A673 (cell line): Measurements from ENCODE around the gene MXD3. TPM values are rescaled to one million over a fixed set of nuclear protein-coding genes. Genes with fewer than 3 reads are reported as not detected.

Source experiments
- BruUV-seq: library from RNA; stranded (reverse); fragments of 400-500 nt; replicated peaks from 2 replicates; lab custom pipeline; 2021; lab: Mats Ljungman, UMichigan
- CTCF ChIA-PET: fragments of 300-600 bp; sonication (Branson Sonifier 250); formaldehyde crosslinking; loops from one replicate; lab custom pipeline; 2022; ENCODE audit warnings: antibody characterized with exemption; lab: Charles Lee
- POLR2A ChIA-PET: fragments of 300-600 bp; sonication (Branson Sonifier 250); formaldehyde crosslinking; loops from one replicate; lab custom pipeline; 2022; ENCODE audit warnings: antibody characterized with exemption; ENCODE audit not compliant: low non-redundant PET; lab: Charles Lee
- DNase-seq: peaks from one replicate; pipeline ENCODE4 v3.0.0-alpha.2; 2015; ENCODE audit warnings: low spot score
- H3K27ac ChIP-seq: fragments of 200-600 bp; sonication (generic); 2 replicates; pipeline ENCODE4 v1.5.1; 2016; ENCODE audit warnings: mixed run types, low read depth, mild to moderate bottlenecking, mixed read lengths, antibody characterized with exemption, low read length; ENCODE audit not compliant: poor library complexity, severe bottlenecking
- H3K27me3 ChIP-seq: fragments of 200-600 bp; sonication (generic); replicated peaks from 2 replicates; pipeline ENCODE4 v1.6.1; 2017; ENCODE audit warnings: mixed run types, low read depth, mild to moderate bottlenecking, mixed read lengths, antibody characterized with exemption, low read length; ENCODE audit not compliant: insufficient read depth, poor library complexity
- H3K36me3 ChIP-seq: fragments of 200-600 bp; sonication (generic); 2 replicates; pipeline ENCODE4 v1.6.1; 2016; ENCODE audit warnings: mixed run types, mild to moderate bottlenecking, mixed read lengths, antibody characterized with exemption, low read length; ENCODE audit not compliant: insufficient read depth, poor library complexity, severe bottlenecking
- H3K4me1 ChIP-seq: fragments of 200-600 bp; sonication (generic); 2 replicates; pipeline ENCODE4 v1.6.1; 2017; ENCODE audit warnings: mixed run types, mild to moderate bottlenecking, mixed read lengths, antibody characterized with exemption, low read length; ENCODE audit not compliant: insufficient read depth, poor library complexity, severe bottlenecking
- H3K4me3 ChIP-seq: fragments of 200-600 bp; sonication (generic); 2 replicates; pipeline ENCODE4 v1.5.1; 2016; ENCODE audit warnings: low read depth, mixed run types, mild to moderate bottlenecking, mixed read lengths, low read length; ENCODE audit not compliant: poor library complexity, severe bottlenecking
- H3K9me3 ChIP-seq: fragments of 200-600 bp; sonication (generic); 2 replicates; pipeline ENCODE4 v1.6.1; 2016; ENCODE audit warnings: mixed run types, low read depth, mild to moderate bottlenecking, mixed read lengths, antibody characterized with exemption, low read length; ENCODE audit not compliant: poor library complexity, severe bottlenecking
- EZH2 ChIP-seq: fragments of 200-600 bp; sonication (generic); IDR thresholded peaks from 2 replicates; pipeline ENCODE4 v1.6.1; 2017; ENCODE audit warnings: borderline replicate concordance, low read depth, mild to moderate bottlenecking, mixed read lengths, antibody characterized with exemption, low read length; ENCODE audit not compliant: poor library complexity, severe bottlenecking
- intact Hi-C: fragments of 100-400 bp; cut with micrococcal nuclease; formaldehyde crosslinking; loops from one replicate; pipeline ENCODE4 v1.10.0; 2022; ENCODE audit not compliant: unreplicated experiment
- total RNA-seq: library from RNA; stranded (reverse); gene quantifications from 2 replicates; pipeline ENCODE4 v1.2.3, GENCODE V29; 2021
- TF ChIP-seq, protein P1 (sequence below): fragments of 300-800, 200-600 bp; sonication (generic); conservative IDR thresholded peaks from 2 replicates; pipeline ENCODE4 v1.5.1; 2017; ENCODE audit warnings: low read depth, mild to moderate bottlenecking, antibody characterized with exemption, low read length, moderate library complexity, mixed read lengths

Gene MXD3
- total RNA-seq, 1 experiment from 2014 or later, result 15.1 TPM

GRCh38 chr5:177299697-177300096 is 12.0 kb downstream of the MXD3 start:
- Histone ChIP-seq H3K4me3 (no peak overlapping the region), H3K36me3 (peaks cover 7% of the 10 kb centered on the region), H3K27me3 (no peaks in the 10 kb centered on the region), H3K4me1 (peaks cover 10% of the 10 kb centered on the region), H3K27ac (peak overlapping the region; percentile 30), H3K9me3 (no peaks in the 10 kb centered on the region)
- BruUV-seq, result no TSS peak
- ChIA-PET CTCF (no interaction called here), POLR2A (no interaction called here)
- DNase-seq, result no peak
- TF ChIP-seq EZH2, result no peak
- TF ChIP-seq, protein P1, sequence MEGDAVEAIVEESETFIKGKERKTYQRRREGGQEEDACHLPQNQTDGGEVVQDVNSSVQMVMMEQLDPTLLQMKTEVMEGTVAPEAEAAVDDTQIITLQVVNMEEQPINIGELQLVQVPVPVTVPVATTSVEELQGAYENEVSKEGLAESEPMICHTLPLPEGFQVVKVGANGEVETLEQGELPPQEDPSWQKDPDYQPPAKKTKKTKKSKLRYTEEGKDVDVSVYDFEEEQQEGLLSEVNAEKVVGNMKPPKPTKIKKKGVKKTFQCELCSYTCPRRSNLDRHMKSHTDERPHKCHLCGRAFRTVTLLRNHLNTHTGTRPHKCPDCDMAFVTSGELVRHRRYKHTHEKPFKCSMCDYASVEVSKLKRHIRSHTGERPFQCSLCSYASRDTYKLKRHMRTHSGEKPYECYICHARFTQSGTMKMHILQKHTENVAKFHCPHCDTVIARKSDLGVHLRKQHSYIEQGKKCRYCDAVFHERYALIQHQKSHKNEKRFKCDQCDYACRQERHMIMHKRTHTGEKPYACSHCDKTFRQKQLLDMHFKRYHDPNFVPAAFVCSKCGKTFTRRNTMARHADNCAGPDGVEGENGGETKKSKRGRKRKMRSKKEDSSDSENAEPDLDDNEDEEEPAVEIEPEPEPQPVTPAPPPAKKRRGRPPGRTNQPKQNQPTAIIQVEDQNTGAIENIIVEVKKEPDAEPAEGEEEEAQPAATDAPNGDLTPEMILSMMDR, result no peak
- intact Hi-C loops, result no loop called here

GRCh38 chr5:177297922-177298321 is 13.8 kb downstream of the MXD3 start:
- Histone ChIP-seq H3K4me3 (no peak overlapping the region), H3K9me3 (no peaks in the 10 kb centered on the region), H3K27ac (no peak overlapping the region), H3K36me3 (peaks cover 25% of the 10 kb centered on the region), H3K4me1 (peaks cover 10% of the 10 kb centered on the region), H3K27me3 (no peaks in the 10 kb centered on the region)
- BruUV-seq, result no TSS peak
- intact Hi-C loops, result no loop called here
- ChIA-PET CTCF (interaction anchor here (0.6 kb wide), 1 partner anchor 203 kb away, joined by 6 read pairs; no protein-coding TSS in a partner anchor), POLR2A (no interaction called here)
- DNase-seq, result no peak
- no peak for TF ChIP-seq EZH2
- TF ChIP-seq, protein P1, result no peak

GRCh38 chr5:177296581-177296980 is 15.1 kb downstream of the MXD3 start:
- POLR2A ChIA-PET, result no interaction called here
- intact Hi-C loops, result no loop called here
- H3K4me1 ChIP-seq, result peaks cover 10% of the 10 kb centered on the region
- no peak overlapping the region for H3K27ac ChIP-seq
- no TSS peak for BruUV-seq
- TF ChIP-seq, protein P1, result no peak
- TF ChIP-seq EZH2, result no peak
- no peak for DNase-seq
- H3K36me3 ChIP-seq, result peaks cover 35% of the 10 kb centered on the region
- H3K27me3 ChIP-seq, result no peaks in the 10 kb centered on the region
- H3K4me3 ChIP-seq, result no peak overlapping the region
- no peaks in the 10 kb centered on the region for H3K9me3 ChIP-seq
- CTCF ChIA-PET, result no interaction called here
